HEK293 (cell line): ENCODE results near the gene GPR15.
A peak's percentile ranks its signal among the peaks of the same experiment; 100 is the strongest.

Source experiments
- CTCF ChIA-PET: fragments of 350-600 bp; formaldehyde crosslinking; extraction: SDS; loops from one replicate; lab custom pipeline; 2021; ENCODE audit warnings: antibody characterized with exemption; lab: Yijun Ruan, JAX
- POLR2A ChIA-PET: fragments of 300-600 bp; formaldehyde crosslinking; extraction: SDS; loops from one replicate; lab custom pipeline; 2020; ENCODE audit warnings: antibody characterized with exemption, inconsistent platforms; lab: Yijun Ruan, JAX
- H3K27ac ChIP-seq: fragments of 200-500 bp; sonication (Bioruptor generic); 2 replicates; pipeline ENCODE4 v1.5.1; 2014; ENCODE audit warnings: low read depth, low read length, control low read depth, inconsistent platforms; ENCODE audit errors: extremely low read depth
- H3K36me3 ChIP-seq, 2 experiments: fragments of 200-500 bp in 1 of 2; sonication (Bioruptor generic) in 1 of 2; 1 replicate in 1 of 2; 2 replicates in 1 of 2; pipeline ENCODE4 v1.5.1; 2014 to 2017; ENCODE audit warnings: inconsistent platforms in 2 of 2, low read length in 2 of 2; ENCODE audit not compliant: control insufficient read depth in 2 of 2, insufficient read depth in 1 of 2
- H3K4me1 ChIP-seq: fragments of 200-500 bp; sonication (Bioruptor generic); 2 replicates; pipeline ENCODE4 v1.5.1; 2014; ENCODE audit warnings: mild to moderate bottlenecking, low read length, inconsistent platforms; ENCODE audit not compliant: control insufficient read depth, insufficient read depth
- H3K4me3 ChIP-seq: 2 replicates; pipeline ENCODE4 v1.5.1; 2011; ENCODE audit warnings: low read depth, mild to moderate bottlenecking, control low read depth, low read length, moderate library complexity
- H3K9me3 ChIP-seq: fragments of 200-500 bp; sonication (Bioruptor generic); 2 replicates; pipeline ENCODE4 v1.5.1; 2014; ENCODE audit warnings: low read depth, low read length, inconsistent platforms; ENCODE audit not compliant: control insufficient read depth, insufficient read depth
- GLI2 ChIP-seq: fragments of 450-650 bp; formaldehyde crosslinking; IDR thresholded peaks from 2 replicates; pipeline ENCODE4; 2017; ENCODE audit warnings: missing biosample characterization, missing genetic modification characterization, low read depth, borderline replicate concordance
- IKZF3 ChIP-seq: fragments of 450-650 bp; IDR thresholded peaks from 2 replicates; pipeline ENCODE4 v1.5.0; 2018; ENCODE audit warnings: missing biosample characterization, mild to moderate bottlenecking, missing genetic modification characterization, moderate library complexity
- KLF16 ChIP-seq: fragments of 450-650 bp; formaldehyde crosslinking; IDR thresholded peaks from 2 replicates; pipeline ENCODE4 v1.5.1; 2017; ENCODE audit warnings: missing biosample characterization, missing genetic modification characterization
- KLF8 ChIP-seq: fragments of 450-650 bp; formaldehyde crosslinking; IDR thresholded peaks from 2 replicates; pipeline ENCODE4 v1.5.1; 2016; ENCODE audit warnings: missing biosample characterization, missing genetic modification characterization
- WT1 ChIP-seq: fragments of 450-650 bp; formaldehyde crosslinking; IDR thresholded peaks from 2 replicates; pipeline ENCODE4 v1.5.1; 2016; ENCODE audit warnings: missing biosample characterization, missing genetic modification characterization
- ZBTB11 ChIP-seq: fragments of 450-650 bp; formaldehyde crosslinking; conservative IDR thresholded peaks from 2 replicates; pipeline ENCODE4 v1.5.1; 2016; ENCODE audit warnings: low read depth, missing biosample characterization, missing genetic modification characterization
- ZBTB44 ChIP-seq: fragments of 450-650 bp; IDR thresholded peaks from 2 replicates; pipeline ENCODE4 v1.5.1; 2018; ENCODE audit warnings: missing biosample characterization, mild to moderate bottlenecking, missing genetic modification characterization
- ZFP41 ChIP-seq: fragments of 450-650 bp; formaldehyde crosslinking; IDR thresholded peaks from 2 replicates; pipeline ENCODE4 v1.5.1; 2016; ENCODE audit warnings: missing biosample characterization, missing genetic modification characterization, borderline replicate concordance
- ZIC2 ChIP-seq: fragments of 450-650 bp; formaldehyde crosslinking; IDR thresholded peaks from 2 replicates; pipeline ENCODE4 v1.5.1; 2016; ENCODE audit warnings: missing biosample characterization, missing genetic modification characterization
- ZNF223 ChIP-seq: fragments of 450-650 bp; formaldehyde crosslinking; IDR thresholded peaks from 2 replicates; pipeline ENCODE4 v1.5.1; 2016; ENCODE audit warnings: missing biosample characterization, missing genetic modification characterization
- ZNF585B ChIP-seq: fragments of 450-650 bp; formaldehyde crosslinking; IDR thresholded peaks from 2 replicates; pipeline ENCODE4 v1.5.1; 2016; ENCODE audit warnings: missing biosample characterization, missing genetic modification characterization
- ZNF624 ChIP-seq: fragments of 450-650 bp; formaldehyde crosslinking; IDR thresholded peaks from 2 replicates; pipeline ENCODE4 v1.5.1; 2017; ENCODE audit warnings: missing biosample characterization, missing genetic modification characterization
- ZNF792 ChIP-seq: fragments of 450-650 bp; formaldehyde crosslinking; IDR thresholded peaks from 2 replicates; pipeline ENCODE4 v1.5.1; 2016; ENCODE audit warnings: missing biosample characterization, missing genetic modification characterization
- TF ChIP-seq, protein P1 (sequence below): fragments of 450-650 bp; formaldehyde crosslinking; IDR thresholded peaks from 2 replicates; pipeline ENCODE4 v1.5.1; 2016; ENCODE audit warnings: missing biosample characterization, missing genetic modification characterization, borderline replicate concordance
- TF ChIP-seq, protein P2 (sequence below): fragments of 450-650 bp; formaldehyde crosslinking; IDR thresholded peaks from 2 replicates; pipeline ENCODE4 v1.5.1; 2016; ENCODE audit warnings: missing biosample characterization, missing genetic modification characterization
- TF ChIP-seq, protein P3 (sequence below): fragments of 450-650 bp; formaldehyde crosslinking; IDR thresholded peaks from 2 replicates; pipeline ENCODE4 v1.5.1; 2017; ENCODE audit warnings: missing biosample characterization, mild to moderate bottlenecking, missing genetic modification characterization, moderate library complexity
- TF ChIP-seq, protein P4 (sequence below): fragments of 450-650 bp; formaldehyde crosslinking; IDR thresholded peaks from 2 replicates; pipeline ENCODE4 v1.5.1; 2016; ENCODE audit warnings: missing biosample characterization, missing genetic modification characterization

Gene GPR15

DNA sequence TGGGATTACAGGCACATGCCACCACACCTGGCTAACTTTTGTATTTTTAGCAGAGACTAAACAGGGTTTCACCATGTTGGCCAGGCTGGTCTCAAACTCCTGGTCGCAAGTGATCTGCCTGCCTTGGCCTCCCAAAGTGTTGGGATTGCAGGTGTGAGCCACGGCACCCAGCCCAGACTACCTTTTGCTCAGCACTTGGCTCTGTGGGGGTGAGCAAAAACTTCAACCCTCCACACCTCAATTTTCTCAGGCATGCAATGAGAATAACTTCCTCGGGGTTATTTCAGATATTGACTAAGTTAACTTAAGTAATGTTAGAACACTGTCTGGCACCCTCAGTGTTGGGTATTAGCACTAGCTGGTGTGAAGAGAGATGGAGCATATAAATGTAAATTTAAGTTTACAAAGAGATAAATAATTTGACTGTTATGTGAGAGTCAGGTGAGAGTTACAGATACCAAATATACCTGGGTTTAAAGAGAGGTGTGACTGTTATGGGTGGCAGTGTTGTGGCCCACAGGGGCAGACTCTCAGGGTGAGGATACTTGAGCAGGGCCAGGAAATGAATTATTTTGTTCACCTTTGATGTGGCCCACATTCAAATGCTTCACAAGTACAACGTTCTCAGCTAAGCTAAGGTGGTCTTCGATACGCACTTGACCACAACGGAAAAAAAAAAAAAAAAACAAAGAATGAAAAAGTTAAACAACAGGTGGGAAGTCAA is 32.7 kb downstream of the GPR15 start (continued):
- no peak for TF ChIP-seq ZBTB44 (tag by site-specific recombination)

DNA sequence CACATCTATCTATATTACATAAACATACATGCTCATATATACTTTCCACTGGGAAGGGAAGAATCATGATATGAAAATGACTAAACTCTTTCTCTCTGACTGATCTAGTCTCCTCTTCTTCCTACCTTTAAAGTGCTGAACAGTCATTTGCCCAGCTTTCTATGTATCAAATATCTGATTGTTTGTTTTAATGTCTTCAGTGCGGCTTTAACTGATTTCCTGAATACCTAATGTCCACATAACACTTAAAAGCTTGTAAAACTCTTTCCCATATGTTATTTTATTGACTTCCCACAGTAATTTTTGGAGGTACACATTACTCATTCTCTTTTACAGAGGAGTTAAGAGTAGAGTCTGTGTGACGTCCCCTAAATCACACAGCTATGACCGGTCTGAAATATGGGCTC is 33.5 kb downstream of the GPR15 start:
- Histone ChIP-seq H3K4me3 (no peak overlapping the region), H3K27ac (no peak overlapping the region), H3K4me1 (no peaks in the 10 kb centered on the region), H3K9me3 (no peaks in the 10 kb centered on the region), H3K36me3 (no peaks in the 10 kb centered on the region)
- ChIA-PET POLR2A (no interaction called here), CTCF (interaction anchor here (1.2 kb wide), 1 partner anchor 9 kb away, joined by 3 read pairs; no protein-coding TSS in a partner anchor)
- TF ChIP-seq KLF8 (tag by site-specific recombination) (no peak), ZIC2 (tag by site-specific recombination) (no peak), ZNF792 (tag by site-specific recombination) (no peak), ZBTB11 (tag by site-specific recombination) (no peak), ZNF624 (no peak), ZFP41 (tag by site-specific recombination) (no peak), IKZF3 (tag by site-specific recombination) (peak; percentile 47; the same call in 1 of the 2 replicates), KLF16 (no peak), ZNF585B (tag by site-specific recombination) (no peak), ZNF223 (tag by site-specific recombination) (no peak), GLI2 (0 out of 2 replicates have a peak, but pooled peaks have one; percentile 13), WT1 (no peak)
- TF ChIP-seq, protein P1, sequence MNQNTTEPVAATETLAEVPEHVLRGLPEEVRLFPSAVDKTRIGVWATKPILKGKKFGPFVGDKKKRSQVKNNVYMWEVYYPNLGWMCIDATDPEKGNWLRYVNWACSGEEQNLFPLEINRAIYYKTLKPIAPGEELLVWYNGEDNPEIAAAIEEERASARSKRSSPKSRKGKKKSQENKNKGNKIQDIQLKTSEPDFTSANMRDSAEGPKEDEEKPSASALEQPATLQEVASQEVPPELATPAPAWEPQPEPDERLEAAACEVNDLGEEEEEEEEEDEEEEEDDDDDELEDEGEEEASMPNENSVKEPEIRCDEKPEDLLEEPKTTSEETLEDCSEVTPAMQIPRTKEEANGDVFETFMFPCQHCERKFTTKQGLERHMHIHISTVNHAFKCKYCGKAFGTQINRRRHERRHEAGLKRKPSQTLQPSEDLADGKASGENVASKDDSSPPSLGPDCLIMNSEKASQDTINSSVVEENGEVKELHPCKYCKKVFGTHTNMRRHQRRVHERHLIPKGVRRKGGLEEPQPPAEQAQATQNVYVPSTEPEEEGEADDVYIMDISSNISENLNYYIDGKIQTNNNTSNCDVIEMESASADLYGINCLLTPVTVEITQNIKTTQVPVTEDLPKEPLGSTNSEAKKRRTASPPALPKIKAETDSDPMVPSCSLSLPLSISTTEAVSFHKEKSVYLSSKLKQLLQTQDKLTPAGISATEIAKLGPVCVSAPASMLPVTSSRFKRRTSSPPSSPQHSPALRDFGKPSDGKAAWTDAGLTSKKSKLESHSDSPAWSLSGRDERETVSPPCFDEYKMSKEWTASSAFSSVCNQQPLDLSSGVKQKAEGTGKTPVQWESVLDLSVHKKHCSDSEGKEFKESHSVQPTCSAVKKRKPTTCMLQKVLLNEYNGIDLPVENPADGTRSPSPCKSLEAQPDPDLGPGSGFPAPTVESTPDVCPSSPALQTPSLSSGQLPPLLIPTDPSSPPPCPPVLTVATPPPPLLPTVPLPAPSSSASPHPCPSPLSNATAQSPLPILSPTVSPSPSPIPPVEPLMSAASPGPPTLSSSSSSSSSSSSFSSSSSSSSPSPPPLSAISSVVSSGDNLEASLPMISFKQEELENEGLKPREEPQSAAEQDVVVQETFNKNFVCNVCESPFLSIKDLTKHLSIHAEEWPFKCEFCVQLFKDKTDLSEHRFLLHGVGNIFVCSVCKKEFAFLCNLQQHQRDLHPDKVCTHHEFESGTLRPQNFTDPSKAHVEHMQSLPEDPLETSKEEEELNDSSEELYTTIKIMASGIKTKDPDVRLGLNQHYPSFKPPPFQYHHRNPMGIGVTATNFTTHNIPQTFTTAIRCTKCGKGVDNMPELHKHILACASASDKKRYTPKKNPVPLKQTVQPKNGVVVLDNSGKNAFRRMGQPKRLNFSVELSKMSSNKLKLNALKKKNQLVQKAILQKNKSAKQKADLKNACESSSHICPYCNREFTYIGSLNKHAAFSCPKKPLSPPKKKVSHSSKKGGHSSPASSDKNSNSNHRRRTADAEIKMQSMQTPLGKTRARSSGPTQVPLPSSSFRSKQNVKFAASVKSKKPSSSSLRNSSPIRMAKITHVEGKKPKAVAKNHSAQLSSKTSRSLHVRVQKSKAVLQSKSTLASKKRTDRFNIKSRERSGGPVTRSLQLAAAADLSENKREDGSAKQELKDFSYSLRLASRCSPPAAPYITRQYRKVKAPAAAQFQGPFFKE (tag by site-specific recombination) = no peak
- TF ChIP-seq, protein P2, sequence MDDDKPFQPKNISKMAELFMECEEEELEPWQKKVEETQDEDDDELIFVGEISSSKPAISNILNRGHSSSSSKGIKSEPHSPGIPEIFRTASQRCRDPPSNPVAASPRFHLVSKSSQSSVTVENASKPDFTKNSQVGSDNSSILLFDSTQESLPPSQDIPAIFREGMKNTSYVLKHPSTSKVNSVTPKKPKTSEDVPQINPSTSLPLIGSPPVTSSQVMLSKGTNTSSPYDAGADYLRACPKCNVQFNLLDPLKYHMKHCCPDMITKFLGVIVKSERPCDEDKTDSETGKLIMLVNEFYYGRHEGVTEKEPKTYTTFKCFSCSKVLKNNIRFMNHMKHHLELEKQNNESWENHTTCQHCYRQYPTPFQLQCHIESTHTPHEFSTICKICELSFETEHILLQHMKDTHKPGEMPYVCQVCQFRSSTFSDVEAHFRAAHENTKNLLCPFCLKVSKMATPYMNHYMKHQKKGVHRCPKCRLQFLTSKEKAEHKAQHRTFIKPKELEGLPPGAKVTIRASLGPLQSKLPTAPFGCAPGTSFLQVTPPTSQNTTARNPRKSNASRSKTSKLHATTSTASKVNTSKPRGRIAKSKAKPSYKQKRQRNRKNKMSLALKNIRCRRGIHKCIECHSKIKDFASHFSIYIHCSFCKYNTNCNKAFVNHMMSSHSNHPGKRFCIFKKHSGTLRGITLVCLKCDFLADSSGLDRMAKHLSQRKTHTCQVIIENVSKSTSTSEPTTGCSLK = no peak
- TF ChIP-seq, protein P3, sequence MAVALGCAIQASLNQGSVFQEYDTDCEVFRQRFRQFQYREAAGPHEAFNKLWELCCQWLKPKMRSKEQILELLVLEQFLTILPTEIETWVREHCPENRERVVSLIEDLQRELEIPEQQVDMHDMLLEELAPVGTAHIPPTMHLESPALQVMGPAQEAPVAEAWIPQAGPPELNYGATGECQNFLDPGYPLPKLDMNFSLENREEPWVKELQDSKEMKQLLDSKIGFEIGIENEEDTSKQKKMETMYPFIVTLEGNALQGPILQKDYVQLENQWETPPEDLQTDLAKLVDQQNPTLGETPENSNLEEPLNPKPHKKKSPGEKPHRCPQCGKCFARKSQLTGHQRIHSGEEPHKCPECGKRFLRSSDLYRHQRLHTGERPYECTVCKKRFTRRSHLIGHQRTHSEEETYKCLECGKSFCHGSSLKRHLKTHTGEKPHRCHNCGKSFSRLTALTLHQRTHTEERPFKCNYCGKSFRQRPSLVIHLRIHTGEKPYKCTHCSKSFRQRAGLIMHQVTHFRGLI (tag by site-specific recombination) = no peak
- TF ChIP-seq, protein P4, sequence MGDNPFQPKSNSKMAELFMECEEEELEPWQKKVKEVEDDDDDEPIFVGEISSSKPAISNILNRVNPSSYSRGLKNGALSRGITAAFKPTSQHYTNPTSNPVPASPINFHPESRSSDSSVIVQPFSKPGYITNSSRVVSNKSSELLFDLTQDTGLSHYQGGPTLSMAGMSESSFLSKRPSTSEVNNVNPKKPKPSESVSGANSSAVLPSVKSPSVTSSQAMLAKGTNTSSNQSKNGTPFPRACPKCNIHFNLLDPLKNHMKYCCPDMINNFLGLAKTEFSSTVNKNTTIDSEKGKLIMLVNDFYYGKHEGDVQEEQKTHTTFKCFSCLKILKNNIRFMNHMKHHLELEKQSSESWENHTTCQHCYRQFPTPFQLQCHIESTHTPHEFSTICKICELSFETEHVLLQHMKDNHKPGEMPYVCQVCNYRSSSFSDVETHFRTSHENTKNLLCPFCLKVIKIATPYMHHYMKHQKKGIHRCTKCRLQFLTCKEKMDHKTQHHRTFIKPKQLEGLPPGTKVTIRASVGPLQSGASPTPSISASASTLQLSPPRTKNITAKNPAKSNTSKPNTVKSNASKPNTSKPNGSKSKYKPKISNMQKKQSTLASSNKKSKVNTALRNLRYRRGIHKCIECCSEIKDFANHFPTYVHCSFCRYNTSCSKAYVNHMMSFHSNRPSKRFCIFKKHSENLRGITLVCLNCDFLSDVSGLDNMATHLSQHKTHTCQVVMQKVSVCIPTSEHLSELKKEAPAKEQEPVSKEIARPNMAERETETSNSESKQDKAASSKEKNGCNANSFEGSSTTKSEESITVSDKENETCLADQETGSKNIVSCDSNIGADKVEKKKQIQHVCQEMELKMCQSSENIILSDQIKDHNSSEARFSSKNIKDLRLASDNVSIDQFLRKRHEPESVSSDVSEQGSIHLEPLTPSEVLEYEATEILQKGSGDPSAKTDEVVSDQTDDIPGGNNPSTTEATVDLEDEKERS (tag by site-specific recombination) = no peak
